Measurements from ENCODE around the gene TMEM179B. TPM values are rescaled to one million over a fixed set of nuclear protein-coding genes. Genes with fewer than 3 reads are reported as not detected.
A peak's percentile ranks its signal among the peaks of the same experiment; 100 is the strongest.

Gene TMEM179B
- total and polyA plus RNA-seq, 9 of the 15 experiments (the other 6 are each of a cell fraction or from before 2014, with no cell fraction given) = 27.7 to 105 (median 37.0) TPM

- TF ChIP-seq ETS1 (conservative IDR thresholded peaks at IDR 0.05; ENCODE audit: control insufficient read depth, low read depth, low read length) (peak; percentile 98), CCAR2 (IDR thresholded peaks at IDR 0.05; ENCODE audit: low read depth, low read length) (no peak), CHCHD3 (CRISPR knock-in tag; IDR thresholded peaks at IDR 0.05) (peak; percentile 49; the same call in 1 of the 2 replicates), FUS (optimal IDR thresholded peaks at IDR 0.05; ENCODE audit: low read depth, low read length) (no peak), ZNF445 (CRISPR knock-in tag; IDR thresholded peaks at IDR 0.05; ENCODE audit: low read depth) (no peak), CREB1 (IDR thresholded peaks at IDR 0.05) (peak; percentile 98), CREB1 (CRISPR knock-in tag; IDR thresholded peaks at IDR 0.05) (peak; percentile 100), ETV6 (IDR thresholded peaks at IDR 0.05; ENCODE audit: borderline replicate concordance in 1 of 2, low read depth in 2 of 2, low read length in 1 of 2) (no peak), ETV6 (CRISPR knock-in tag; IDR thresholded peaks at IDR 0.05; ENCODE audit: borderline replicate concordance) (no peak), BRF2 (IDR thresholded peaks at IDR 0.05; ENCODE audit: borderline replicate concordance, insufficient read depth, insufficient read length) (no peak), SMC3 (conservative IDR thresholded peaks at IDR 0.05; ENCODE audit: insufficient read depth, low read depth, low read length) (no peak), NCOA2 (IDR thresholded peaks at IDR 0.05; ENCODE audit: partially characterized antibody in 2 of 2) (no peak), MCM2 (IDR thresholded peaks at IDR 0.05; ENCODE audit: low read depth) (no peak), ARID2 (IDR thresholded peaks at IDR 0.05) (no peak), WHSC1 (IDR thresholded peaks at IDR 0.05; ENCODE audit: low read length) (no peak), MAZ (CRISPR knock-in tag; conservative IDR thresholded peaks at IDR 0.05 in 1 of 2, IDR thresholded peaks at IDR 0.05 in 1 of 2) (0 out of 4 replicates have a peak, but pooled peaks have one; percentile 7 to 15), SMARCC2 (IDR thresholded peaks at IDR 0.05; ENCODE audit: low read depth) (no peak), U2AF1 (optimal IDR thresholded peaks at IDR 0.05; ENCODE audit: low read depth, low read length) (no peak), ETV5 (CRISPR knock-in tag; IDR thresholded peaks at IDR 0.05; ENCODE audit: low read depth) (0 out of 2 replicates have a peak, but pooled peaks have one; percentile 55), MITF (IDR thresholded peaks at IDR 0.05) (peak; percentile 19; the same call in 1 of the 2 replicates), CCNT2 (IDR thresholded peaks at IDR 0.05; ENCODE audit: borderline replicate concordance, extremely low read depth, insufficient read length, low read depth, low read length) (peak; percentile 63), MTA3 (IDR thresholded peaks at IDR 0.05; ENCODE audit: borderline replicate concordance) (peak; percentile 50; the same call in 1 of the 2 replicates), POLR3A (IDR thresholded peaks at IDR 0.05; ENCODE audit: borderline replicate concordance, extremely low read depth, insufficient read depth, insufficient read length) (no peak), ZNF436 (CRISPR knock-in tag; IDR thresholded peaks at IDR 0.05) (no peak)
Observed at GRCh38 chr11:62839050-62839945, 52.1 kb downstream of the TMEM179B start, which contains the start of gene WDR74 (continued).
